DND-41 (cell line): ENCODE results near the gene RGS5.

Experiments
- EZH2 ChIP-seq: IDR thresholded peaks from 3 replicates; pipeline ENCODE4 v1.6.1; 2012; ENCODE audit warnings: borderline replicate concordance, low read depth, mild to moderate bottlenecking, moderate library complexity, low read length, inconsistent platforms; ENCODE audit not compliant: severe bottlenecking
- TF ChIP-seq, protein P1 (sequence below): IDR thresholded peaks from 2 replicates; pipeline ENCODE4 v1.5.1; 2012; ENCODE audit warnings: borderline replicate concordance, low read length, moderate library complexity, mild to moderate bottlenecking; ENCODE audit not compliant: poor library complexity, severe bottlenecking; ENCODE audit errors: extremely low read depth

DNA sequence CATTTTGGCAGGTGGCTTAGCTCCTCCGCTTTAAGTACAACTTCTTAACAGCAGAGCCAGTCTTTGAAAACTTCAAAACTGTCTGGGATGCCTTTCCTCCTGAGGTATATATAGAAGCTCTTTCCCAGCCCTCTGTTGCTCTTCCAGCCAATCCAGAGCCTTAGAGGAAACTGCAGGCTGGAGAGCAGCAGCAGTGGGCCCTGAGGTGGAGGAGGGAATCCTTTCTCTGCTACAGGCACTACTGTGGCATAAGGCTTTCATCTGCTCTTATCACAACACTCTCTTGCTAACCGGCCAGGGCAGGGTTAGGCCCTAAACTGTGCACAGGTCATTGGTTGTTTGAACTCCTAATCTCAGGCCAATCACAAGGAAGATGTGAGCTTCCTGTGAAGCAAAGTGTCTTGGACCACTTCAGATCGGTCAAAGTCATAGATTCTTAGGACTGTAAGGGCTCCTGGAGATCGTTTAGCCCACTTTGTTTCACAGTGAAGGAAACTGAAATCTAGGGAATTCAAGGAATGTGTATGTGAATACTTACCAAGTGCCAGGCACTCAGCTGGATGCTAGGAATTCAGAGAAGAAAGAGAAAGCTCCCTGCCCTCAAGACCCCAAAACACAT, at the start of gene RGS5:
- TF ChIP-seq, protein P1, sequence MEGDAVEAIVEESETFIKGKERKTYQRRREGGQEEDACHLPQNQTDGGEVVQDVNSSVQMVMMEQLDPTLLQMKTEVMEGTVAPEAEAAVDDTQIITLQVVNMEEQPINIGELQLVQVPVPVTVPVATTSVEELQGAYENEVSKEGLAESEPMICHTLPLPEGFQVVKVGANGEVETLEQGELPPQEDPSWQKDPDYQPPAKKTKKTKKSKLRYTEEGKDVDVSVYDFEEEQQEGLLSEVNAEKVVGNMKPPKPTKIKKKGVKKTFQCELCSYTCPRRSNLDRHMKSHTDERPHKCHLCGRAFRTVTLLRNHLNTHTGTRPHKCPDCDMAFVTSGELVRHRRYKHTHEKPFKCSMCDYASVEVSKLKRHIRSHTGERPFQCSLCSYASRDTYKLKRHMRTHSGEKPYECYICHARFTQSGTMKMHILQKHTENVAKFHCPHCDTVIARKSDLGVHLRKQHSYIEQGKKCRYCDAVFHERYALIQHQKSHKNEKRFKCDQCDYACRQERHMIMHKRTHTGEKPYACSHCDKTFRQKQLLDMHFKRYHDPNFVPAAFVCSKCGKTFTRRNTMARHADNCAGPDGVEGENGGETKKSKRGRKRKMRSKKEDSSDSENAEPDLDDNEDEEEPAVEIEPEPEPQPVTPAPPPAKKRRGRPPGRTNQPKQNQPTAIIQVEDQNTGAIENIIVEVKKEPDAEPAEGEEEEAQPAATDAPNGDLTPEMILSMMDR, result no peak
- no peak for TF ChIP-seq EZH2
